Large intestine (tissue), 3 donors: Measurements from ENCODE around the gene PI4KA. TPM values are rescaled to one million over a fixed set of nuclear protein-coding genes. Genes with fewer than 3 reads are reported as not detected.
A peak's percentile ranks its signal among the peaks of the same experiment; 100 is the strongest.

Experiments used
- DNase-seq, 2 donors: peaks; one replicate each; pipeline versions ENCODE4 v3.0.0 to v3.0.0-alpha.2; 2013
- H3K27ac ChIP-seq: one replicate; pipeline ENCODE4 v1.5.1; 2013; ENCODE audit warnings: low read length
- H3K27me3 ChIP-seq: 2 replicates; pipeline ENCODE4 v1.6.1; 2013; ENCODE audit warnings: low read length; ENCODE audit not compliant: control insufficient read depth, insufficient read depth
- H3K36me3 ChIP-seq: 2 replicates; pipeline ENCODE4 v1.6.1; 2013; ENCODE audit warnings: low read length; ENCODE audit not compliant: control insufficient read depth, insufficient read depth
- H3K4me1 ChIP-seq: one replicate; pipeline ENCODE4 v1.6.1; 2013; ENCODE audit warnings: low read length; ENCODE audit not compliant: control insufficient read depth, insufficient read depth
- H3K4me3 ChIP-seq: one replicate; pipeline ENCODE4 v1.5.1; 2013; ENCODE audit warnings: low read length
- H3K9me3 ChIP-seq: one replicate; pipeline ENCODE4 v1.6.1; 2013; ENCODE audit warnings: mild to moderate bottlenecking, low read depth, low read length, moderate library complexity; ENCODE audit not compliant: control insufficient read depth
- WGBS: methylation state at CpG from one replicate; pipeline ENCODE4 v1.1.5; 2013; ENCODE audit warnings: low lambda C conversion rate; ENCODE audit not compliant: insufficient coverage; 5-methylcytosine and 5-hydroxymethylcytosine counted together
- polyA plus RNA-seq: library from polyadenylated mRNA; unstranded; fragments of 120-200 nt; gene quantifications from one replicate; pipeline ENCODE4 v1.2.1, GENCODE V29; 2013

PI4KA gene
- polyA plus RNA-seq, 1 donor: 79.8 TPM

DNA sequence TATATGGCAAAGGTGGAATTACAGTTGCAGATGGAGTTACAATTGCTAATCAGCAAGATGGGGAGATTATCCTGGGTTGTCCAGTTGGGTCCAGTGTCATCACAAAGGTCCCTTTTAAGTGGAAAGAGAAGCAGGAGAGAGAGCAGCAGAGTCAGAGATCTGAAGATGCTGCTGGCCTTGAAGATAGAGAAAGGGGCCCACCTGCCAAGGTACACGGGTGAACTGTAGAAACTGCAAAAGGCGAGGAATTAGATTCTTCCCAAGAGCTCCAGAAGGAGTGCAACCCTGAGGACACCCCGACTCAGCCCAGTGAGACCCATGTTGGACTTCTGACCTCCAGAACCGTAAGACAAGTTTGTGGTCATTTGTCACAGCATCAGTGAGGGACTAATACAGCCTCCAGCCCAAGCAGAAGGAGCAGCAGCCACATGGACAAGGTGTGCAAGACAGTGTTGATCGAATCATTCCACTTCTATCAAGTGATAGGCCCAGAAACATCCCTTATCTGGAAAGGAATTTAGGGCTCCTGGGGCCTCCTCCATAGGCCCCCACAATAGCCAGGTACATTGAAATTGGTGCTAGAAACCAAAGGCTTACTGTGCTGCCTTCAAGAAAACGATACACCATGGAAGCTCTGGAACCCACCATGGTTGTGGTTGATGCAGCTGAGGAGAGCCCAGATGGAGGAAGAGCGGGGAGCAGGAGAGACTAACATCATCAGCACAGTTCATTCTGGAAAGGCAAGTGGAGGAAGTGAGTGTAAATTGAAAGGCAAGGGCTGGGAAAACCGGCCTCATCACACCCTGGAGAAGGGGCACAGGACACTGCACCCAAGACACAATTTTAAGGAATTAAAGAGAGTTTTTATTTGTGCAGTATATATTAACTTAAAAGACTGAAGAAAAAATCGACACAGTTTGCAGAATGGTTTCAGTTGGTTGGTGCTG lies 23.5 kb upstream of the PI4KA start:
- Histone ChIP-seq H3K4me1 (peaks cover 30% of the 10 kb centered on the region), H3K27ac (no peak overlapping the region), H3K36me3 (peaks cover 35% of the 10 kb centered on the region), H3K4me3 (no peak overlapping the region), H3K27me3 (no peaks in the 10 kb centered on the region), H3K9me3 (no peaks in the 10 kb centered on the region)
- DNase-seq: no peak
- 100% methylated on average over 1 of the region's 9 CpGs for WGBS

DNA sequence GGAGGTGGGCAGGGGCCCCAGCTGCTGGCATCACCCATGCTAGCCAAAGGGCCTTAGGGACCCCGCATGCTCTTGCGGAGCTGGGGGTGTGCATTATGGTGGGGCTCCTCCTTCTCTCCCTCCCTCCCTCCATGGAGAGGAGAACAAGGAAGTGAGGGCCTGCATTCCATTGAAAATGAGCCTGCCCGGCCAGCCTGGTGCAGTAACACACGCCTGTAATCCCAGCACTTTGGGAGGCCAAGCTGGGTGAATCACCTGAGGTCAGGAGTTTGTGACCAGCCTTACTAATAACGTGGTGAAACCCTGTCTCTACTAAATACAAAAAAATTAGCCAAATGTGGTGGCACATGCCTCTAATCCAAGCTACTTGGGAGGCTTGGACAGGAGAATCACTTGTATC lies 22.6 kb upstream of the PI4KA start:
- Histone ChIP-seq H3K27me3 (no peaks in the 10 kb centered on the region), H3K9me3 (no peaks in the 10 kb centered on the region), H3K4me1 (peaks cover 27% of the 10 kb centered on the region), H3K4me3 (no peak overlapping the region), H3K36me3 (peaks cover 38% of the 10 kb centered on the region), H3K27ac (no peak overlapping the region)
- no peak for DNase-seq
- WGBS: no CpG with 5 or more reads among the region's 5 CpGs

DNA sequence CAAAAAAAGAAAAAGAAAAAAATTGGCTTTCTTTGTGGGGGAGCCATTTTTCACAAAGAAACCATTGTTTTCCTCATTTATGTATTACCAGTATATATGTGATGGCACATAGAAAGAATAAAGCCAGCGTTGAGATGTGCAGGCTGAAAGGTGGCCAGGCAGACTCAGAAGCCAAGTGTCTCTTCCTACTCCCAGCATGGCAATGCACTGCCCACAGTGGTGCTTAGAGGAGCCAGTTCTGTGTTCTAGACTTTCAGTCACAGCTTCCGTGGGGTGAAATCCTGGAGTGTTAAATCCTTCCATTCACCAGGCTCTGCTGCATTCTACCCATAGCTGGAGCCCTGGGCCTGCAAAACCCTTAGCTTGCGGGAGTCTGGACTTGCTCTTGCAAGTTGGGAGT lies 19.1 kb upstream of the PI4KA start:
- H3K27me3 ChIP-seq: no peaks in the 10 kb centered on the region
- WGBS: no CpG with 5 or more reads among the region's 3 CpGs
- H3K4me3 ChIP-seq: no peak overlapping the region
- H3K36me3 ChIP-seq: peaks cover 45% of the 10 kb centered on the region
- no peak for DNase-seq
- H3K9me3 ChIP-seq: no peaks in the 10 kb centered on the region
- no peak overlapping the region for H3K27ac ChIP-seq
- H3K4me1 ChIP-seq: no peaks in the 10 kb centered on the region

DNA sequence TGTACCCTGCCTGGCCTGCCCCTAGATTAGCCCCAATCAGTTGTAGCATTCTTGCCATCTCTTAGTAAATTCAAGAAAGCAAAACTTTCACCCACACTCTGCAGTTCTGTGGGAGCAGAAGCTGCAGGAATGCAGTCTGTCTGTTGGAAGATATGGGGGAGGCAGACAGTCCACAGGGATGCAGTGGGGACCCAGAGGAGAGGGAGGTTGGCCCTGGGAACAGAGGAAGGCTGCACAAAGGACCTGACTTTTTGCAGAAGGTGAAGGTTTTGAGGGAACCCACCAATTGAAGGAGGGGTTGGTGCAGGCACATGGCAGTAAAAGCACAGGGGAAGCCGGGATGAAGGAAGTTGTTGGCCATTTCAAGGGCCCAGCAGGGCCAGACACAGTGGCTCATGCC lies 16.7 kb upstream of the PI4KA start:
- DNase-seq: no peak
- no CpG with 5 or more reads among the region's 1 CpG for WGBS
- no peaks in the 10 kb centered on the region for H3K27me3 ChIP-seq
- peaks cover 39% of the 10 kb centered on the region for H3K36me3 ChIP-seq
- no peak overlapping the region for H3K4me3 ChIP-seq
- H3K4me1 ChIP-seq: no peaks in the 10 kb centered on the region
- H3K9me3 ChIP-seq: no peaks in the 10 kb centered on the region
- no peak overlapping the region for H3K27ac ChIP-seq

DNA sequence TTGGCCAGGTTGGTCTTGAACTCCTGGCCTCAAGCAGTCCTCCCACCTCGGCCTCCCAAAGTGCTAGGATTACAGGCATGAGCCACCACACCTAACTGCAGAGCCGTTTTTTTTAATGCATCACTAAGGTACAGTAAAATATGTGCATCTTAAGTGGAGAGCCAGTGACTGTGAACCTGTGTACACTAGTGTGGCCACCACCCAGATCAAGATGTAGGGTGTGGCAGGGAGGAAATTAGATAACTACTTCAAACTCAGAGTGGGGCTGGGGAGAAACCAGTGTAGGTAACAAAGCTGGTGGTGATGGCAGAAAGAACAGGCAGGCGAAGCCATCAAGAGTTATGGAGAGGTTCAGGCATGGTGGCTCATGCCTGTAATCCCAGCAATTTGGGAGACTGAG lies 14.6 kb upstream of the PI4KA start:
- no CpG with 5 or more reads among the region's 3 CpGs for WGBS
- no peak overlapping the region for H3K4me3 ChIP-seq
- no peak for DNase-seq
- no peak overlapping the region for H3K27ac ChIP-seq
- H3K9me3 ChIP-seq: no peaks in the 10 kb centered on the region
- peaks cover 48% of the 10 kb centered on the region for H3K36me3 ChIP-seq
- no peaks in the 10 kb centered on the region for H3K27me3 ChIP-seq
- no peaks in the 10 kb centered on the region for H3K4me1 ChIP-seq

DNA sequence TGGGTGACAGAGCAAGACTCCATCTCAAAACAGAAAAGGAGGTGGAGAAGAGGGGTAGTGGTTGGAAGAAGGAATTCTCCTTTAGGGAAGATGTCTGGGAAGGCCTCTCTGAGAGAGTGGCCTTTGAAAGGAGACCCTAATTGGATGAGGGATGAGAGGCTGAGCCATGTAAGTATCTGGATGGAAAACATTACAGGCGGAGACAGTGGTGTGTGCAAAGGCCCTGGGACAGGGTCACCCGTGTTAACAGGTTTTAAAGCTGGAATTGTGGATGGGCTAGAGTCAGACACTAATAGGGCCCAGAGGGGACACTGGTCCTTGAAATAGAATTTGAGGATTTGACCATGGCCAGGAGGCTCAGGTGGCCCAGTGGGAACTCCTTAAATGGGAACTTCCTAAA lies 10.6 kb upstream of the PI4KA start:
- no CpG with 5 or more reads among the region's 2 CpGs for WGBS
- peaks cover 39% of the 10 kb centered on the region for H3K36me3 ChIP-seq
- no peaks in the 10 kb centered on the region for H3K27me3 ChIP-seq
- H3K9me3 ChIP-seq: no peaks in the 10 kb centered on the region
- no peak overlapping the region for H3K4me3 ChIP-seq
- H3K4me1 ChIP-seq: peaks cover 24% of the 10 kb centered on the region
- DNase-seq: no peak
- no peak overlapping the region for H3K27ac ChIP-seq

DNA sequence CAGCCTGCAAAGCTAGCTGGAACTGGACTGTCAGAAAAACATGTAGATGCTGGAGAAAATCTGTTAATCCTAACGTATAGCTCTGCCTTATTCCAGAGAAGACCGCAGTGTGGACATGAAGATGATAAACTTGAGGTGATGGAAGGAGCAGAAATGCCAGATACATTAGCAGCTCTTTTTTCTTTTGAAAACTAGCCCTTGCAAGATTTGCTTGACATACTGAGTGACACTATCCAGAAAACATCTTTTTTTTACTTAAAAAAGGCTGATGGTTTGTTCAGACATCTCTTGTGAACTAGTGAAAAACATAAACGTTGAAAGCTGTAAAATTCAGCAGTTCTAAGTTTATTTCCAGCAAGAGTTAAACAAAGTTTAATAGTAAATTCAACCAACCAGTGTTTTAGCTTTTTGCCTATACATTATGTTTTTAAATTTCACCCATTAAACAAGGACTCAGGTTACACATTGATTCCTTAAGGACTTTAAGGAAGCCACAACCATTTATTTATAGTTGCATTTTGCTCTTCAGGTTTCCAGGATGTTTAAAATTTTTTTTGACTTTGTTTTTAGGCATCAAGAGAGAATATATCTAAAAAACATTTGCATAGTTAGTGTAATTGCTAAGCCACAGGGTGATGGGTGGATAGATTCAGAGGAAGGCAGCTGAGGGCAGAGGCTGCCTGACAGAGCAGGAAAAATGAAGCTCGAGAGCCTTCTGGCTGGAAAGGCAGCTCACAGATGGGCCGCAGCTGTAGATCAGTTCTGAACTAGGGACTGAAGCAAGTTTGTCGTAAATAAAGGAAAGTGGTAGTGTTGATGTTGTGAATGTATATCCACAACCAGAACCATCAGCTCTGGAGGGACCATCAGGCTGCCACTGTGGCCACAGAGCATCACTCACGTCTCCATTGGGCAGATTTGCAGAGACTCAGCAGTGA lies 9.7 kb upstream of the PI4KA start:
- H3K27me3 ChIP-seq: no peaks in the 10 kb centered on the region
- peaks cover 24% of the 10 kb centered on the region for H3K4me1 ChIP-seq
- 76% methylated on average over 4 of the region's 7 CpGs for WGBS
- H3K36me3 ChIP-seq: peaks cover 40% of the 10 kb centered on the region
- no peaks in the 10 kb centered on the region for H3K9me3 ChIP-seq
- peak overlapping the region; percentile 73 for H3K27ac ChIP-seq
- DNase-seq: no peak
- no peak overlapping the region for H3K4me3 ChIP-seq

DNA sequence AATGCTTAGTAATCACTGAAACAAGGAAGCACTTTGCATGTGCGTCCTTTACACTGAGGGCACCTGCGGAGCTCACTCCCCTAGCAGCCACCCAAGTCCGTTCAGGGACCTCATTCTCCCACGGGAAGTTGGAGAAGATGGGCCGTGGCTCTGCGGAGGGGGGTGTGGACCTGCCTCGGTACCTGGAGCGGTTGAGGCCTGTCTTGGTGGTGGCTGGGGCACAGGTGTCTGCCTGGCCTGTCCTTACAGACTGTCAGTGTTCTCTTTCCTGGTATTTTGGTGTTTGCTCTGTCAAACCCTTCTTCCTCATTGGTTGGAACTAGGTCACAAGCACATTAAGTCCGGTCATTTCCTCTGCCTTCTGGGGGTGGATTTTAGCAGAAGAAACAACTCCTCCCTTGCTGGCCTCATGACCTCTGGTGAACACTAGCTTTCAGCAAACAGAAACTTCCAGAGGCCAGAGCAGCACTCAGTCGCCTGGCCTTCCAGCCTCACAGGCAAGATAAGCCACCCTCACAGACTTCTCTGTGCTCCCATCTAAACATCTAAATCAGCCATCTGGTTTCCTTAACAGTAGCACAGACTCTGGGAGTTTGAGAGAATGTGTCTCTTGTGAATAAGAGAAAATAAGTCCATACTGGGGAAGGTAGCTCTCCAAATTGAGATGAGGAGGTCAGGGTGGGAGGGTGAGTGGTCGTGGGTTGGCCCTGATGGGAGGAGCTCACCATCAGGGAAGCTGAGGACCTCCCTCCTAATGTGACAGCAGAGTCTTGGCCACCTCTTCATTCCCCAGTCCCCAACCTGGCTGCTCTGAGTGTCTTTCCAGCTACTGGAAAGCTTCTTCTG lies 8.8 kb upstream of the PI4KA start:
- no CpG with 5 or more reads among the region's 11 CpGs for WGBS
- DNase-seq: peak; percentile 54 to 66
- H3K4me3 ChIP-seq: no peak overlapping the region
- peak overlapping the region; percentile 73 for H3K27ac ChIP-seq
- H3K4me1 ChIP-seq: peaks cover 24% of the 10 kb centered on the region
- H3K27me3 ChIP-seq: no peaks in the 10 kb centered on the region
- peaks cover 38% of the 10 kb centered on the region for H3K36me3 ChIP-seq
- H3K9me3 ChIP-seq: no peaks in the 10 kb centered on the region

DNA sequence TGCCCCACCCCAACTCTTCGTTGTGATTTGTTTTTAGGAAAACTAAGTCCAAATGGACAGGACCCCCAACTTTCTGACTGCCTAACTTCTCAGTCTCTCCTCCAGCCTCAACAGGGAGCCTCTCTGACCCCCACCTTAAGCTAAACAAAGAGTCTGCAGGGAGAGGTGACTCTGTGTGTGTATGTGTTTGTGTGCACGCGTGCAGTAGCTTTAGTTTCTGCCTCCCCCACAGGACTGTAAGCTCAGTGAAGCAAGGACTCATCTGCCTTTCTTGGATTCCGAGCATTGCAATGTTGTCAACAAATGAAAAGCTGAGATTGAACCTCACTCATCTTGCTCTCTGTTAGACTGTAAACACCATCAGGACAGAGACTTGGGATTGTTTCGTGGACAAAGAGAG lies 8.1 kb upstream of the PI4KA start:
- H3K4me3 ChIP-seq: no peak overlapping the region
- peaks cover 40% of the 10 kb centered on the region for H3K36me3 ChIP-seq
- peaks cover 24% of the 10 kb centered on the region for H3K4me1 ChIP-seq
- WGBS: no CpG with 5 or more reads among the region's 5 CpGs
- no peaks in the 10 kb centered on the region for H3K27me3 ChIP-seq
- no peak for DNase-seq
- H3K9me3 ChIP-seq: no peaks in the 10 kb centered on the region
- H3K27ac ChIP-seq: peak overlapping the region; percentile 73
